ENCODE measurements around the gene PRICKLE2. TPM values are rescaled to one million over a fixed set of nuclear protein-coding genes. Genes with fewer than 3 reads are reported as not detected.

PRICKLE2 gene
- total RNA-seq, 1 experiment from 2014 or later = under 0.01 TPM

GRCh38 chr3:64190517-64191515, 34.5 kb downstream of the PRICKLE2 start:
- DNase-seq (ENCODE audit: low spot score) = no peak

GRCh38 chr3:64188810-64189560, 36.3 kb downstream of the PRICKLE2 start:
- DNase-seq (ENCODE audit: low spot score) = peak; percentile 63

- peak; percentile 42 for DNase-seq (ENCODE audit: low spot score)
Measured at GRCh38 chr3:64187065-64187959, 38.0 kb downstream of the PRICKLE2 start.

GRCh38 chr3:64186667-64187064, 38.6 kb downstream of the PRICKLE2 start:
- no peak for DNase-seq (ENCODE audit: low spot score)

- no peak for DNase-seq (ENCODE audit: low spot score)
Measured at GRCh38 chr3:64185436-64185835, 39.8 kb downstream of the PRICKLE2 start.

GRCh38 chr3:64184621-64185020, 40.6 kb downstream of the PRICKLE2 start:
- no peak for DNase-seq (ENCODE audit: low spot score)

- DNase-seq (ENCODE audit: low spot score) = no peak
Measured at GRCh38 chr3:64179860-64180259, 45.4 kb downstream of the PRICKLE2 start.

- DNase-seq (ENCODE audit: low spot score) = no peak
Measured at GRCh38 chr3:64179249-64179648, 46.0 kb downstream of the PRICKLE2 start.

GRCh38 chr3:64178419-64178818, 46.8 kb downstream of the PRICKLE2 start:
- DNase-seq (ENCODE audit: low spot score) = no peak

- no peak for DNase-seq (ENCODE audit: low spot score)
Measured at GRCh38 chr3:64176461-64176996, 48.7 kb downstream of the PRICKLE2 start.

- peak; percentile 66 for DNase-seq (ENCODE audit: low spot score)
Measured at GRCh38 chr3:64174328-64174727, 50.9 kb downstream of the PRICKLE2 start.

GRCh38 chr3:64173563-64173962, 51.7 kb downstream of the PRICKLE2 start:
- DNase-seq (ENCODE audit: low spot score) = no peak

- DNase-seq (ENCODE audit: low spot score) = no peak
Measured at GRCh38 chr3:64170270-64170669, 55.0 kb downstream of the PRICKLE2 start.

- DNase-seq (ENCODE audit: low spot score) = no peak
Measured at GRCh38 chr3:64167868-64168267, 57.4 kb downstream of the PRICKLE2 start.

- DNase-seq (ENCODE audit: low spot score) = no peak
Measured at GRCh38 chr3:64167351-64167750, 57.9 kb downstream of the PRICKLE2 start.

- DNase-seq (ENCODE audit: low spot score) = no peak
Measured at GRCh38 chr3:64166584-64167162, 58.6 kb downstream of the PRICKLE2 start.

GRCh38 chr3:64164349-64164748, 60.9 kb downstream of the PRICKLE2 start:
- DNase-seq (ENCODE audit: low spot score) = no peak

- DNase-seq (ENCODE audit: low spot score) = no peak
Measured at GRCh38 chr3:64163755-64164148, 61.5 kb downstream of the PRICKLE2 start.

- DNase-seq (ENCODE audit: low spot score) = no peak
Measured at GRCh38 chr3:64163019-64163754, 62.1 kb downstream of the PRICKLE2 start.

GRCh38 chr3:64161481-64161952, 63.7 kb downstream of the PRICKLE2 start:
- DNase-seq (ENCODE audit: low spot score) = no peak
